OCI-LY3 (cell line): Measurements from ENCODE around the gene MSX2.

Experiments
- H2AFZ ChIP-seq: fragments of 200-600, 300-600 bp; shearing (Covaris generic); 2 replicates; pipeline ENCODE4 v1.6.0; 2014; ENCODE audit warnings: antibody characterized with exemption, low read depth, low read length
- H3K27ac ChIP-seq: fragments of 200-600, 300-600 bp; sonication (generic); 2 replicates; pipeline ENCODE4 v1.5.1; 2014; ENCODE audit warnings: mild to moderate bottlenecking, low read length, moderate library complexity, mixed read lengths
- H3K27me3 ChIP-seq: fragments of 200-600, 300-600 bp; sonication (generic); 2 replicates; pipeline ENCODE4 v1.6.1; 2014; ENCODE audit warnings: low read depth, low read length, mixed read lengths
- H3K36me3 ChIP-seq: fragments of 200-600, 300-600 bp; sonication (generic); replicated peaks from 2 replicates; pipeline ENCODE3; 2014; ENCODE audit warnings: low read depth, low read length, mixed read lengths
- H3K4me1 ChIP-seq: fragments of 300-600, 200-600 bp; sonication (generic); 2 replicates; pipeline ENCODE4 v1.6.1; 2014; ENCODE audit warnings: low read length, mixed read lengths
- H3K4me2 ChIP-seq: fragments of 200-600, 300-600 bp; sonication (generic); 2 replicates; pipeline ENCODE4 v1.6.1; 2014; ENCODE audit warnings: low read length, mixed read lengths
- H3K4me3 ChIP-seq: fragments of 300-600, 200-600 bp; sonication (generic); 2 replicates; pipeline ENCODE4 v1.5.1; 2014; ENCODE audit warnings: antibody characterized with exemption, mild to moderate bottlenecking, low read length, moderate library complexity
- H3K79me2 ChIP-seq: fragments of 300-600, 200-600 bp; shearing (Covaris generic); 2 replicates; pipeline ENCODE4 v1.6.1; 2014; ENCODE audit warnings: mild to moderate bottlenecking, low read length, mixed read lengths
- H3K9ac ChIP-seq: fragments of 300-600, 200-600 bp; shearing (Covaris generic); 2 replicates; pipeline ENCODE4 v1.6.0; 2014; ENCODE audit warnings: mild to moderate bottlenecking, low read length, moderate library complexity
- H3K9me3 ChIP-seq: fragments of 200-600, 300-600 bp; shearing (Covaris generic); 2 replicates; pipeline ENCODE4 v1.6.1; 2014; ENCODE audit warnings: low read length, mixed read lengths; ENCODE audit not compliant: insufficient read depth
- H4K20me1 ChIP-seq: fragments of 200-600, 300-600 bp; sonication (generic); 2 replicates; pipeline ENCODE4 v1.6.1; 2016; ENCODE audit warnings: low read length, mixed read lengths; ENCODE audit not compliant: insufficient read depth
- EZH2phosphoT487 ChIP-seq: fragments of 200-600 bp; shearing (Covaris generic); IDR thresholded peaks from 2 replicates; pipeline ENCODE4 v1.6.1; 2018; ENCODE audit warnings: antibody characterized with exemption, mixed run types, low read depth
- TF ChIP-seq, protein P1 (sequence below): fragments of 200-600, 300-600 bp; sonication (generic); IDR thresholded peaks from 2 replicates; pipeline ENCODE4 v1.5.1; 2014; ENCODE audit warnings: antibody characterized with exemption, low read length, low read depth

Gene MSX2

GRCh38 chr5:174727794-174728680, 3.7 kb downstream of the MSX2 start:
- no peaks in the 10 kb centered on the region for H3K27me3 ChIP-seq
- TF ChIP-seq, protein P1, sequence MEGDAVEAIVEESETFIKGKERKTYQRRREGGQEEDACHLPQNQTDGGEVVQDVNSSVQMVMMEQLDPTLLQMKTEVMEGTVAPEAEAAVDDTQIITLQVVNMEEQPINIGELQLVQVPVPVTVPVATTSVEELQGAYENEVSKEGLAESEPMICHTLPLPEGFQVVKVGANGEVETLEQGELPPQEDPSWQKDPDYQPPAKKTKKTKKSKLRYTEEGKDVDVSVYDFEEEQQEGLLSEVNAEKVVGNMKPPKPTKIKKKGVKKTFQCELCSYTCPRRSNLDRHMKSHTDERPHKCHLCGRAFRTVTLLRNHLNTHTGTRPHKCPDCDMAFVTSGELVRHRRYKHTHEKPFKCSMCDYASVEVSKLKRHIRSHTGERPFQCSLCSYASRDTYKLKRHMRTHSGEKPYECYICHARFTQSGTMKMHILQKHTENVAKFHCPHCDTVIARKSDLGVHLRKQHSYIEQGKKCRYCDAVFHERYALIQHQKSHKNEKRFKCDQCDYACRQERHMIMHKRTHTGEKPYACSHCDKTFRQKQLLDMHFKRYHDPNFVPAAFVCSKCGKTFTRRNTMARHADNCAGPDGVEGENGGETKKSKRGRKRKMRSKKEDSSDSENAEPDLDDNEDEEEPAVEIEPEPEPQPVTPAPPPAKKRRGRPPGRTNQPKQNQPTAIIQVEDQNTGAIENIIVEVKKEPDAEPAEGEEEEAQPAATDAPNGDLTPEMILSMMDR = no peak
- TF ChIP-seq EZH2phosphoT487 = no peak
- no peak overlapping the region for H2AFZ ChIP-seq
- no peaks in the 10 kb centered on the region for H3K4me1 ChIP-seq
- H3K27ac ChIP-seq = no peak overlapping the region
- H3K79me2 ChIP-seq = no peaks in the 10 kb centered on the region
- H3K4me2 ChIP-seq = no peak overlapping the region
- no peak overlapping the region for H3K4me3 ChIP-seq
- no peaks in the 10 kb centered on the region for H4K20me1 ChIP-seq
- H3K9me3 ChIP-seq = no peaks in the 10 kb centered on the region
- H3K36me3 ChIP-seq = no peaks in the 10 kb centered on the region
- no peak overlapping the region for H3K9ac ChIP-seq

GRCh38 chr5:174729075-174729680, 4.8 kb downstream of the MSX2 start:
- TF ChIP-seq, protein P1 = no peak
- TF ChIP-seq EZH2phosphoT487 = no peak
- Histone ChIP-seq H4K20me1 (no peaks in the 10 kb centered on the region), H3K9me3 (no peaks in the 10 kb centered on the region), H3K9ac (no peak overlapping the region), H3K79me2 (no peaks in the 10 kb centered on the region), H3K4me2 (no peak overlapping the region), H3K27me3 (no peaks in the 10 kb centered on the region), H3K4me3 (no peak overlapping the region), H2AFZ (no peak overlapping the region), H3K36me3 (no peaks in the 10 kb centered on the region), H3K27ac (no peak overlapping the region), H3K4me1 (no peaks in the 10 kb centered on the region)

DNA sequence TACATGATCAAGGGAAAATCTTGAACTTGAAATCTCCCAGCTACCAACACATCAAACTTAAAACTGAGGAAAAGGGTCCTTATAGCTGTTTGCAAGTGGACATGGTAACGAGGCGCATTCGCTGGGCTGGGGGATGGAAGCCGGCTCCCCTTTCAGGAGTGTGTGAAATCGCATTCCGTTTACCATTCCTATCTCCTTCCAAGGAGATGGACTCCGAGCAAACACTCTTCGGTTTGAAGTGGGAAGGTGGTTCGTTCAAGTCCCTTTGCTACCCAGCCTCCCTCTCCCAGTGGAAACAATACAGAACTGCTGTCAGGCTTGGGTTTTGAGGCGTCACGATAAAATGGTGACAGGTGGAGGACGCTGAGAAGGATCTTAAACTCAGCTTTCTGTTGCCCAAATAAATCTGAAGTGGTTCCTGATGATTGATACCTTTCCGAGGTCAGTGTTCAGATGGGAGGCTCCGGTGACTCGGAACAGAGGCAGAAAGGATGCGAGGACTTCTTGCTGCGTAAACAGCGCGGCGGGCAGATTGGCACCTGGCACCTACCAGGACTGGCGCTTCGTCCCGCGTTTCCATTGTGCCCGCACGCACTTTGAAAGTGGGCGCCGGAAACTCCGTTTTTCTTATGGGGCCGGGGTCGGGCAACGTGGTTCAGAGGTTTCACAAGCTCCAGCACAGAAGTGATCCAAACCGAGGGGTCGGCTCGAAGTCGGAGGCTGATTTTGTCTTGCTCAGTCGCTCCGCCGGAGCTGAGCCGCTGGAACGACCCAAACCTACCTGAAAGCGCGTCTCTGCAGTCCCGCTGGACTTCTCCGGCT, 7.0 kb downstream of the MSX2 start:
- Histone ChIP-seq H3K4me3 (no peak overlapping the region), H3K9ac (no peak overlapping the region), H3K27me3 (no peaks in the 10 kb centered on the region), H4K20me1 (no peaks in the 10 kb centered on the region), H3K27ac (no peak overlapping the region), H3K79me2 (no peaks in the 10 kb centered on the region), H3K36me3 (no peaks in the 10 kb centered on the region), H3K4me1 (no peaks in the 10 kb centered on the region), H3K4me2 (no peak overlapping the region), H3K9me3 (no peaks in the 10 kb centered on the region), H2AFZ (no peak overlapping the region)
- TF ChIP-seq EZH2phosphoT487 = no peak
- TF ChIP-seq, protein P1 = no peak
